ENCODE results near the gene ABI3BP.

The ABI3BP gene

GRCh38 chr3:100898681-100899080 lies 94.5 kb downstream of the ABI3BP start:
- no peak for DNase-seq
- Histone ChIP-seq H3K36me3 (ENCODE audit: control insufficient read depth, insufficient read depth, low read length) (no peaks in the 10 kb centered on the region), H3K9me3 (ENCODE audit: control insufficient read depth, low read length) (no peaks in the 10 kb centered on the region), H3K4me3 (ENCODE audit: insufficient read depth, low read depth, low read length, poor library complexity, severe bottlenecking) (no peak overlapping the region), H3K4me1 (ENCODE audit: control insufficient read depth, insufficient read depth, low read length, poor library complexity, severe bottlenecking) (no peaks in the 10 kb centered on the region), H3K27me3 (replicated peaks; ENCODE audit: control insufficient read depth, insufficient read depth, low read length, poor library complexity, severe bottlenecking) (no peaks in the 10 kb centered on the region), H3K27ac (ENCODE audit: insufficient read depth, low read length, poor library complexity, severe bottlenecking) (no peak overlapping the region)

- Histone ChIP-seq H3K27me3 (replicated peaks; ENCODE audit: control insufficient read depth, insufficient read depth, low read length, poor library complexity, severe bottlenecking) (no peaks in the 10 kb centered on the region), H3K4me1 (ENCODE audit: control insufficient read depth, insufficient read depth, low read length, poor library complexity, severe bottlenecking) (no peaks in the 10 kb centered on the region), H3K4me3 (ENCODE audit: insufficient read depth, low read depth, low read length, poor library complexity, severe bottlenecking) (no peak overlapping the region), H3K36me3 (ENCODE audit: control insufficient read depth, insufficient read depth, low read length) (no peaks in the 10 kb centered on the region), H3K27ac (ENCODE audit: insufficient read depth, low read length, poor library complexity, severe bottlenecking) (no peak overlapping the region), H3K9me3 (ENCODE audit: control insufficient read depth, low read length) (no peaks in the 10 kb centered on the region)
- no peak for DNase-seq
Observed at GRCh38 chr3:100896994-100897393, 96.2 kb downstream of the ABI3BP start.

- Histone ChIP-seq H3K36me3 (ENCODE audit: control insufficient read depth, insufficient read depth, low read length) (no peaks in the 10 kb centered on the region), H3K27me3 (replicated peaks; ENCODE audit: control insufficient read depth, insufficient read depth, low read length, poor library complexity, severe bottlenecking) (no peaks in the 10 kb centered on the region), H3K9me3 (ENCODE audit: control insufficient read depth, low read length) (no peaks in the 10 kb centered on the region), H3K27ac (ENCODE audit: insufficient read depth, low read length, poor library complexity, severe bottlenecking) (no peak overlapping the region), H3K4me3 (ENCODE audit: insufficient read depth, low read depth, low read length, poor library complexity, severe bottlenecking) (no peak overlapping the region), H3K4me1 (ENCODE audit: control insufficient read depth, insufficient read depth, low read length, poor library complexity, severe bottlenecking) (no peaks in the 10 kb centered on the region)
- DNase-seq: no peak
Observed at GRCh38 chr3:100893590-100893989, 99.6 kb downstream of the ABI3BP start.

GRCh38 chr3:100893108-100893507 lies 100.1 kb downstream of the ABI3BP start:
- Histone ChIP-seq H3K27ac (ENCODE audit: insufficient read depth, low read length, poor library complexity, severe bottlenecking) (no peak overlapping the region), H3K36me3 (ENCODE audit: control insufficient read depth, insufficient read depth, low read length) (no peaks in the 10 kb centered on the region), H3K4me3 (ENCODE audit: insufficient read depth, low read depth, low read length, poor library complexity, severe bottlenecking) (no peak overlapping the region), H3K27me3 (replicated peaks; ENCODE audit: control insufficient read depth, insufficient read depth, low read length, poor library complexity, severe bottlenecking) (no peaks in the 10 kb centered on the region), H3K9me3 (ENCODE audit: control insufficient read depth, low read length) (no peaks in the 10 kb centered on the region), H3K4me1 (ENCODE audit: control insufficient read depth, insufficient read depth, low read length, poor library complexity, severe bottlenecking) (no peaks in the 10 kb centered on the region)
- no peak for DNase-seq

GRCh38 chr3:100891827-100892226 lies 101.4 kb downstream of the ABI3BP start:
- Histone ChIP-seq H3K4me3 (ENCODE audit: insufficient read depth, low read depth, low read length, poor library complexity, severe bottlenecking) (no peak overlapping the region), H3K27ac (ENCODE audit: insufficient read depth, low read length, poor library complexity, severe bottlenecking) (no peak overlapping the region), H3K27me3 (replicated peaks; ENCODE audit: control insufficient read depth, insufficient read depth, low read length, poor library complexity, severe bottlenecking) (no peaks in the 10 kb centered on the region), H3K4me1 (ENCODE audit: control insufficient read depth, insufficient read depth, low read length, poor library complexity, severe bottlenecking) (no peaks in the 10 kb centered on the region), H3K9me3 (ENCODE audit: control insufficient read depth, low read length) (no peaks in the 10 kb centered on the region), H3K36me3 (ENCODE audit: control insufficient read depth, insufficient read depth, low read length) (no peaks in the 10 kb centered on the region)
- no peak for DNase-seq

DNA sequence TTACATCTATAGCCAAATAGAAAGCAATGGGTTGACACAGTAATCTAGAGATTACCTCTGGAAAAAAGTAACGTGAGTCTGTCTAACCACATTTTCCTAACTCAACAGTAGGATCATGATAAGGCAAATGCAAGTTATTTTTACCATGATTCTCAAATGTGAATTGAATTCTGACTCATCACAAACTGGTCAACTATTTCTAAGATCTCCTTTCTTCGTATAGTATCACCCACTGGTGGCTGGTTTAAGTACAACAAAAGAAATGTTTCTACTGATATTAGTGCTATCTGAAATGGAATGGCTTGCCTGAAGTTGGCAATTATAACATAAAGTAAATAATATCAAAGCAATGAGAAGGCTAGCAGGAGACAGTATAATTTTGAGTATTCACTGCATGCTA lies 102.2 kb downstream of the ABI3BP start:
- H3K4me1 ChIP-seq (ENCODE audit: control insufficient read depth, insufficient read depth, low read length, poor library complexity, severe bottlenecking): no peaks in the 10 kb centered on the region
- no peaks in the 10 kb centered on the region for H3K9me3 ChIP-seq (ENCODE audit: control insufficient read depth, low read length)
- no peak for DNase-seq

GRCh38 chr3:100888881-100889280 lies 104.3 kb downstream of the ABI3BP start:
- no peak overlapping the region for H3K4me3 ChIP-seq (ENCODE audit: insufficient read depth, low read depth, low read length, poor library complexity, severe bottlenecking)
- no peak for DNase-seq
- no peaks in the 10 kb centered on the region for H3K27me3 ChIP-seq (replicated peaks; ENCODE audit: control insufficient read depth, insufficient read depth, low read length, poor library complexity, severe bottlenecking)
- no peaks in the 10 kb centered on the region for H3K36me3 ChIP-seq (ENCODE audit: control insufficient read depth, insufficient read depth, low read length)
- no peak overlapping the region for H3K27ac ChIP-seq (ENCODE audit: insufficient read depth, low read length, poor library complexity, severe bottlenecking)
- H3K4me1 ChIP-seq (ENCODE audit: control insufficient read depth, insufficient read depth, low read length, poor library complexity, severe bottlenecking): no peaks in the 10 kb centered on the region
- H3K9me3 ChIP-seq (ENCODE audit: control insufficient read depth, low read length): no peaks in the 10 kb centered on the region

More for the DNA sequence above, 102.2 kb downstream of the ABI3BP start:
- H3K36me3 ChIP-seq (ENCODE audit: control insufficient read depth, insufficient read depth, low read length): no peaks in the 10 kb centered on the region
- no peak overlapping the region for H3K4me3 ChIP-seq (ENCODE audit: insufficient read depth, low read depth, low read length, poor library complexity, severe bottlenecking)
- no peaks in the 10 kb centered on the region for H3K27me3 ChIP-seq (replicated peaks; ENCODE audit: control insufficient read depth, insufficient read depth, low read length, poor library complexity, severe bottlenecking)
- H3K27ac ChIP-seq (ENCODE audit: insufficient read depth, low read length, poor library complexity, severe bottlenecking): no peak overlapping the region

DNA sequence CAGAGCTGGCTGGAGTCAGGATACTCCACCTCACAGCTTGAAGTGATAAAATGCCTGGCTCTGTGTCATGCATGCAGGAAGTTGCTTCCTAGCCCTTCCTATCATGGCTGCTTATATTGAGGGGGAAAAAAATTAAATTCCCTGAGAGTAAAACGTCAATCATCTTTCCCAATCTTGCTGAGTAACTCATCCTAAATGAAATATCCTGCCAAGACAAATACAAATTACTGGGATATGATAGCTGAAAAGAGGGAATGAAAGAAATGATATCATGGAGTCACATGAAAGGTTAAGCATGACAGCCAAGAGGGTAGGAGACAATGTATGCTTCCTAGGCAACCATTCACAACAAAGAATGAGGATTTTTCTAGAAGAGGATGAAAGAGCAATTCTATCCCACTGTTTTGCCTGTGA lies 110.6 kb downstream of the ABI3BP start:
- no peaks in the 10 kb centered on the region for H3K4me1 ChIP-seq (ENCODE audit: control insufficient read depth, insufficient read depth, low read length, poor library complexity, severe bottlenecking)
- H3K27me3 ChIP-seq (replicated peaks; ENCODE audit: control insufficient read depth, insufficient read depth, low read length, poor library complexity, severe bottlenecking): no peaks in the 10 kb centered on the region
- H3K4me3 ChIP-seq (ENCODE audit: insufficient read depth, low read depth, low read length, poor library complexity, severe bottlenecking): no peak overlapping the region
- H3K27ac ChIP-seq (ENCODE audit: insufficient read depth, low read length, poor library complexity, severe bottlenecking): no peak overlapping the region
- H3K9me3 ChIP-seq (ENCODE audit: control insufficient read depth, low read length): no peaks in the 10 kb centered on the region
- DNase-seq: no peak
- no peaks in the 10 kb centered on the region for H3K36me3 ChIP-seq (ENCODE audit: control insufficient read depth, insufficient read depth, low read length)

DNA sequence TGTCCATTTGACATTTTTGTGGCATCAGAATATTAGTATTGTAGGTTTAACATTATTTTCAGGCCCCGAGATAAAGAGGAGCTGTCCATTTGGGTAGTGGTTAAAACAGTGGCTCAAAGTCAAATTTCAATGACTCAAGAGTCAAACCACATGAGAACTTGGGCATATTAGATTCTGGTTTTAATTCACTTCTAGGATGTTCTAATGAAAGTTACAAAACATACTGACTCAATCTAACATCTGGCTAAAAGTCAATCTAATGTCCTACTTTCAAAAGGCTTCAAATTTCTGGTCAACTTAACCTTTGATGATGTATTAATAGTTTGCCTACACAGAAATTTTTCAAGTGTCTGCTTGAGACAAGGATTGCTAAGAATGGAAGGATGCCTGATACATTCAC lies 112.4 kb downstream of the ABI3BP start:
- Histone ChIP-seq H3K4me1 (ENCODE audit: control insufficient read depth, insufficient read depth, low read length, poor library complexity, severe bottlenecking) (no peaks in the 10 kb centered on the region), H3K27ac (ENCODE audit: insufficient read depth, low read length, poor library complexity, severe bottlenecking) (no peak overlapping the region), H3K4me3 (ENCODE audit: insufficient read depth, low read depth, low read length, poor library complexity, severe bottlenecking) (no peak overlapping the region), H3K36me3 (ENCODE audit: control insufficient read depth, insufficient read depth, low read length) (no peaks in the 10 kb centered on the region), H3K9me3 (ENCODE audit: control insufficient read depth, low read length) (no peaks in the 10 kb centered on the region), H3K27me3 (replicated peaks; ENCODE audit: control insufficient read depth, insufficient read depth, low read length, poor library complexity, severe bottlenecking) (no peaks in the 10 kb centered on the region)
- no peak for DNase-seq

DNA sequence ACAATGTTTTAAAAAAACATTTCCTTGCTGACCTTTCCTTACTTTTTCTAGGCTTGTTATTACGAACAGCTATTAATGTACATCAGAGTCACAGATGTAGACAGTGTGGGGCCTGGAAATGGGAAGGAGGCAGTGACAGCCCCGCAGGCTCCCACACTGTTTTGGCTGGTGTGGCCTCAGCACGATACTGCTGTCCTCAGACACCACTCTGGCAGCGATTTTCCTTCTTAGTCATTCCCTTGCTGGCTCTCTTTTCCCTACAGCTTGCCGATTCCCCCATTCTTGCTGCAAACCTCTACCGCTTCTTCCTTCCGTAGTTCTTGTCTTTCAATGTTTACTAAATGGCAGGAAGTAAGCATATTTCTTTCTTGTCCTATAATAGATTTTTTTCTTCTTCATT lies 113.1 kb downstream of the ABI3BP start:
- Histone ChIP-seq H3K4me3 (ENCODE audit: insufficient read depth, low read depth, low read length, poor library complexity, severe bottlenecking) (no peak overlapping the region), H3K36me3 (ENCODE audit: control insufficient read depth, insufficient read depth, low read length) (no peaks in the 10 kb centered on the region), H3K27me3 (replicated peaks; ENCODE audit: control insufficient read depth, insufficient read depth, low read length, poor library complexity, severe bottlenecking) (no peaks in the 10 kb centered on the region), H3K27ac (ENCODE audit: insufficient read depth, low read length, poor library complexity, severe bottlenecking) (no peak overlapping the region), H3K4me1 (ENCODE audit: control insufficient read depth, insufficient read depth, low read length, poor library complexity, severe bottlenecking) (no peaks in the 10 kb centered on the region), H3K9me3 (ENCODE audit: control insufficient read depth, low read length) (no peaks in the 10 kb centered on the region)
- DNase-seq: no peak
